HL-60 (cell line): ENCODE measurements around the gene EPHB2.

Experiments
- DNase-seq, 2 experiments: peaks; one replicate each; pipeline ENCODE4 v3.0.0-alpha.2; 2010 to 2020; ENCODE audit warnings: low read depth in 1 of 2, low spot score in 1 of 2
- H3K27ac ChIP-seq: fragments of 250-450 bp; sonication (Bioruptor Pico); replicated peaks from 2 replicates; pipeline ENCODE4 v1.5.1; 2020; ENCODE audit warnings: mild to moderate bottlenecking, moderate library complexity
- H3K27me3 ChIP-seq: fragments of 250-450 bp; sonication (Bioruptor Pico); 2 replicates; pipeline ENCODE4 v1.5.1; 2021; ENCODE audit warnings: mild to moderate bottlenecking, moderate library complexity; ENCODE audit not compliant: insufficient read depth, poor library complexity, severe bottlenecking
- H3K4me3 ChIP-seq: replicated peaks from 2 replicates; pipeline ENCODE4 v1.5.1; 2011; ENCODE audit warnings: mild to moderate bottlenecking, control low read depth, low read length; ENCODE audit not compliant: insufficient read depth
- GABPA ChIP-seq: IDR thresholded peaks from 2 replicates; pipeline ENCODE4 v1.6.1; 2012; ENCODE audit warnings: low read depth
- POLR2AphosphoS5 ChIP-seq: IDR thresholded peaks from 2 replicates; pipeline ENCODE4 v1.6.1; 2012; ENCODE audit warnings: low read depth
- SPI1 ChIP-seq: IDR thresholded peaks from 2 replicates; pipeline ENCODE4 v1.6.1; 2012; ENCODE audit warnings: low read depth, mild to moderate bottlenecking, borderline replicate concordance
- TF ChIP-seq, protein P1 (sequence below): IDR thresholded peaks from one replicate; pipeline ENCODE4 v1.5.1; 2011; ENCODE audit warnings: low read length, control low read depth, inconsistent platforms; ENCODE audit not compliant: insufficient read depth
- TF ChIP-seq, protein P2 (sequence below): IDR thresholded peaks from 2 replicates; pipeline ENCODE4 v1.6.1; 2012; ENCODE audit warnings: low read depth; ENCODE audit not compliant: insufficient replicate concordance

Gene EPHB2

DNA sequence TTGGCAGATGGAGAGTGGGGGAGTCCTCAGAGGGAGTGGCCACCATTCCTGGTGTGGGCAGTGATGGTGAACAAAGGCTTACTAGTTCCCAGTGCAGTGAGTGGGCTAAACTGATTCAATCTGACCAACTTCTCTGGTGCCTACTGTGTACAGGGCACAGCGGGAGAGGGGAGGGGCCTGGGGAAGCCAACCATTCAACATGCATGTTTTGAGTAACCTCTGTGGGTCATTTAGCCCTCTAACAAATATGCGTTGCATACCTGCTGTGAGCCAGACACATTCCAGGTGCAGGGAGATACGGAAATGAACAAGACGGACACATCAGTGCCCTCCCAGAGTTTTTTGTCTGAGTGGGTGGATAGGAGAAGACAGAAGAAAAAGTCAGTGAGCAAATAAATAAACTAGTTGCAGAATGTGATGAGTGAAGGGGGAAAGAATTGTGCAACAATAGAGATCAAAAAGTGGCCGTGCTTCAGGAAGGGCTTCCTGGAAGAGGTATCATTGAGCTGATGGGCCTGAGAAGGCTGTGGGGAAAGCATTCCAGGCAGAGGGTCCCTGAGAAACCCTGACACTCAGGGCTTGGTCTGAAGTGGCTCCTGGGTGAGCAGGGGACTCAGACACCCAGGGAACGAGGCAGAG, 78.8 kb downstream of the EPHB2 start:
- Histone ChIP-seq H3K4me3 (no peak overlapping the region), H3K27ac (no peak overlapping the region), H3K27me3 (no peaks in the 10 kb centered on the region)
- TF ChIP-seq, protein P1, sequence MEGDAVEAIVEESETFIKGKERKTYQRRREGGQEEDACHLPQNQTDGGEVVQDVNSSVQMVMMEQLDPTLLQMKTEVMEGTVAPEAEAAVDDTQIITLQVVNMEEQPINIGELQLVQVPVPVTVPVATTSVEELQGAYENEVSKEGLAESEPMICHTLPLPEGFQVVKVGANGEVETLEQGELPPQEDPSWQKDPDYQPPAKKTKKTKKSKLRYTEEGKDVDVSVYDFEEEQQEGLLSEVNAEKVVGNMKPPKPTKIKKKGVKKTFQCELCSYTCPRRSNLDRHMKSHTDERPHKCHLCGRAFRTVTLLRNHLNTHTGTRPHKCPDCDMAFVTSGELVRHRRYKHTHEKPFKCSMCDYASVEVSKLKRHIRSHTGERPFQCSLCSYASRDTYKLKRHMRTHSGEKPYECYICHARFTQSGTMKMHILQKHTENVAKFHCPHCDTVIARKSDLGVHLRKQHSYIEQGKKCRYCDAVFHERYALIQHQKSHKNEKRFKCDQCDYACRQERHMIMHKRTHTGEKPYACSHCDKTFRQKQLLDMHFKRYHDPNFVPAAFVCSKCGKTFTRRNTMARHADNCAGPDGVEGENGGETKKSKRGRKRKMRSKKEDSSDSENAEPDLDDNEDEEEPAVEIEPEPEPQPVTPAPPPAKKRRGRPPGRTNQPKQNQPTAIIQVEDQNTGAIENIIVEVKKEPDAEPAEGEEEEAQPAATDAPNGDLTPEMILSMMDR: no peak
- TF ChIP-seq SPI1 (no peak), GABPA (no peak), POLR2AphosphoS5 (no peak)
- TF ChIP-seq, protein P2, sequence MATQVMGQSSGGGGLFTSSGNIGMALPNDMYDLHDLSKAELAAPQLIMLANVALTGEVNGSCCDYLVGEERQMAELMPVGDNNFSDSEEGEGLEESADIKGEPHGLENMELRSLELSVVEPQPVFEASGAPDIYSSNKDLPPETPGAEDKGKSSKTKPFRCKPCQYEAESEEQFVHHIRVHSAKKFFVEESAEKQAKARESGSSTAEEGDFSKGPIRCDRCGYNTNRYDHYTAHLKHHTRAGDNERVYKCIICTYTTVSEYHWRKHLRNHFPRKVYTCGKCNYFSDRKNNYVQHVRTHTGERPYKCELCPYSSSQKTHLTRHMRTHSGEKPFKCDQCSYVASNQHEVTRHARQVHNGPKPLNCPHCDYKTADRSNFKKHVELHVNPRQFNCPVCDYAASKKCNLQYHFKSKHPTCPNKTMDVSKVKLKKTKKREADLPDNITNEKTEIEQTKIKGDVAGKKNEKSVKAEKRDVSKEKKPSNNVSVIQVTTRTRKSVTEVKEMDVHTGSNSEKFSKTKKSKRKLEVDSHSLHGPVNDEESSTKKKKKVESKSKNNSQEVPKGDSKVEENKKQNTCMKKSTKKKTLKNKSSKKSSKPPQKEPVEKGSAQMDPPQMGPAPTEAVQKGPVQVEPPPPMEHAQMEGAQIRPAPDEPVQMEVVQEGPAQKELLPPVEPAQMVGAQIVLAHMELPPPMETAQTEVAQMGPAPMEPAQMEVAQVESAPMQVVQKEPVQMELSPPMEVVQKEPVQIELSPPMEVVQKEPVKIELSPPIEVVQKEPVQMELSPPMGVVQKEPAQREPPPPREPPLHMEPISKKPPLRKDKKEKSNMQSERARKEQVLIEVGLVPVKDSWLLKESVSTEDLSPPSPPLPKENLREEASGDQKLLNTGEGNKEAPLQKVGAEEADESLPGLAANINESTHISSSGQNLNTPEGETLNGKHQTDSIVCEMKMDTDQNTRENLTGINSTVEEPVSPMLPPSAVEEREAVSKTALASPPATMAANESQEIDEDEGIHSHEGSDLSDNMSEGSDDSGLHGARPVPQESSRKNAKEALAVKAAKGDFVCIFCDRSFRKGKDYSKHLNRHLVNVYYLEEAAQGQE: no peak
- no peak for DNase-seq

DNA sequence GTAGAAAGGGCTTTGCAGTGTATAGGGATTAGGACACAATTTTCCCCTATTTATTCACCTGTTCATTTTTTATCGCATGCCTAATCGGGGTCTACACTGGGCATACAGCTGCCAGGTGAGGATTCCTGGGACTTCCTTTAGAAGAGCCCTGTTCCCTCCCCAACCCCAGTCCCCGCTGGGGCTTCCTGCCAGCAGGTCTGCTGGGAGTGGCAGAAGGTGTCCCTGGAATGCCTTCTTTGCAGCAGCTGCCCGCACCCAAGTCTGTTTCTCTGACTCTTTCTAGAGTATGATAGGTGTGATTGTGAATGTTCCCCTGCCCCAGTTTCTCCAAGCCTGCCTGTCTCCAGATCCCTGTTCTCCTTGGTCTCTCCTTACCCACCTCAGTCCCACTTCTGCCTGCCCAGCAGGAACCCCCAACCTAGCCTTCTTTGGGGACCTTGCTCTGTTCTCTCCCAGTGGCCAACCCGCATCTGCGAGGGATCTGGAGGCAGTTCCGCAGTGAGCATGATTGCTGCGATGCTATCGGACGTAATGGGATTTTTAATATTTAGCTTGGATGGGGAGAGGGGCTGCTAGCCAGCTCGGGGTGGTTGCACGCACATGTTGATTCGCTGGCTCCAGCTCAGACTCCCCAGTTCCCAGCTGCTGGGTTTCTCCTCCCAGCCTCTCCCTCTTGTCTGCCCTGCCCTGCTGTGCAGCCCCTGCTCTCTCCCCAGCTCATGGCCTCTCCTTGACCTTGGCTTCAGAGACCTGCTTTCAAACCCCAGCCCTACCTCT, 79.8 kb downstream of the EPHB2 start:
- Histone ChIP-seq H3K27me3 (no peaks in the 10 kb centered on the region), H3K4me3 (no peak overlapping the region), H3K27ac (no peak overlapping the region)
- TF ChIP-seq, protein P2: no peak
- TF ChIP-seq GABPA: no peak
- TF ChIP-seq, protein P1: no peak
- TF ChIP-seq SPI1: no peak
- no peak for TF ChIP-seq POLR2AphosphoS5
- no peak for DNase-seq

DNA sequence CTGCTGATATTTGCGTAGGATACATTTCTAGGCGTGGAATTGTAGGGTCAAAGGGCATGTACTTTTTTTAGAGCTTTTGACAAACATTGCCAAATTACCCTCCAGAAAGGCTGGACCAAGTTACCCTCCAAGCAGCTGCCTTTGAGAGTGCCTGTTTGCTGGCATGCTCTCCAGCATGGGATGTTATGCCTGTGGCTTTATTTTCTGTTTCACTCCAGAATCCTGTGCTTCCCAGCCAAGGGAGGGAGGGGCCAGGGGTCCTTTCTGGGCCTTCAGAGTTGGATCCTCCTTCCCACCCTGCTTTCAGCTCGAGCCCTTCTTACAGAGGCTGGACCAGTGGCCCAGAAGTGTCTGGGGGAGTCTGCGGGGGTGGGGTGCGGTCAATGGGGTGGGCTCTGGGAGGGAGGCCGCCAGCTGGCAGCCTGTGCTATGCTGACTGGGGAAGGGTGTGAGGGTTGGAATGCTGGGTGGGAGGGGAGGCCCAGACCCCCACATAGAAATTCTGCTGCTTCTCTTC, 81.2 kb downstream of the EPHB2 start:
- no peak for DNase-seq
- Histone ChIP-seq H3K4me3 (no peak overlapping the region), H3K27me3 (no peaks in the 10 kb centered on the region), H3K27ac (no peak overlapping the region)
- TF ChIP-seq GABPA (no peak), POLR2AphosphoS5 (no peak), SPI1 (no peak)
- TF ChIP-seq, protein P2: no peak
- TF ChIP-seq, protein P1: no peak
